Hematopoietic multipotent progenitor cell (in vitro differentiated cells): Measurements from ENCODE around the gene ANO2. TPM values are rescaled to one million over a fixed set of nuclear protein-coding genes. Genes with fewer than 3 reads are reported as not detected.

ENCODE experiments used
- DNase-seq, 3 donors: peaks; one replicate each; pipeline ENCODE4 v3.0.0-alpha.2; 2011 to 2015; ENCODE audit warnings: low read depth in 2 of 3, low spot score in 2 of 3
- total RNA-seq: library from RNA; depleted of rRNA; stranded (reverse); fragments of >200 nt; gene quantifications from one replicate; pipeline ENCODE4 v1.2.3, GENCODE V29; 2012

ANO2 gene
- total RNA-seq, 1 donor = 0.81 TPM

- DNase-seq = no peak
Measured at GRCh38 chr12:5921027-5921909, 23.8 kb downstream of the ANO2 start.

- no peak for DNase-seq
Measured at GRCh38 chr12:5916785-5917290, 28.2 kb downstream of the ANO2 start.

GRCh38 chr12:5915511-5915910 is 29.5 kb downstream of the ANO2 start:
- DNase-seq = no peak

GRCh38 chr12:5914387-5915149 is 30.5 kb downstream of the ANO2 start:
- no peak for DNase-seq

- DNase-seq = no peak
Measured at GRCh38 chr12:5913387-5913786, 31.7 kb downstream of the ANO2 start.

GRCh38 chr12:5912437-5913334 is 32.4 kb downstream of the ANO2 start:
- DNase-seq = no peak

GRCh38 chr12:5912011-5912410 is 33.0 kb downstream of the ANO2 start:
- DNase-seq = no peak

- DNase-seq = no peak
Measured at GRCh38 chr12:5910790-5911548, 34.1 kb downstream of the ANO2 start.

- no peak for DNase-seq
Measured at GRCh38 chr12:5909560-5909959, 35.5 kb downstream of the ANO2 start.

- no peak for DNase-seq
Measured at GRCh38 chr12:5908251-5908650, 36.8 kb downstream of the ANO2 start.

- peak in 2 of 3 donors; percentile 23 to 66 for DNase-seq
Measured at GRCh38 chr12:5907807-5908206, 37.3 kb downstream of the ANO2 start.

GRCh38 chr12:5905757-5906156 is 39.3 kb downstream of the ANO2 start:
- DNase-seq = no peak

GRCh38 chr12:5904969-5905368 is 40.1 kb downstream of the ANO2 start:
- DNase-seq = no peak

GRCh38 chr12:5904441-5904840 is 40.6 kb downstream of the ANO2 start:
- DNase-seq = no peak

GRCh38 chr12:5902736-5903135 is 42.3 kb downstream of the ANO2 start:
- no peak for DNase-seq

- DNase-seq = no peak
Measured at GRCh38 chr12:5901416-5901815, 43.6 kb downstream of the ANO2 start.

GRCh38 chr12:5900533-5901205 is 44.4 kb downstream of the ANO2 start:
- DNase-seq = no peak

- DNase-seq = no peak
Measured at GRCh38 chr12:5900076-5900475, 45.0 kb downstream of the ANO2 start.

GRCh38 chr12:5899675-5900074 is 45.4 kb downstream of the ANO2 start:
- DNase-seq = no peak
